ENCODE results near the gene TRAPPC11.

GRCh38 chr4:183638436-183638835, 20.7 kb upstream of the TRAPPC11 start:
- TF ChIP-seq YY1 (IDR thresholded peaks at IDR 0.05; ENCODE audit: low read depth), result no peak
- no peak for TF ChIP-seq EP300 (IDR thresholded peaks at IDR 0.05; ENCODE audit: borderline replicate concordance)
- TF ChIP-seq, protein P1, sequence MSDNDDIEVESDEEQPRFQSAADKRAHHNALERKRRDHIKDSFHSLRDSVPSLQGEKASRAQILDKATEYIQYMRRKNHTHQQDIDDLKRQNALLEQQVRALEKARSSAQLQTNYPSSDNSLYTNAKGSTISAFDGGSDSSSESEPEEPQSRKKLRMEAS (IDR thresholded peaks at IDR 0.05), result no peak
- TF ChIP-seq, protein P2, sequence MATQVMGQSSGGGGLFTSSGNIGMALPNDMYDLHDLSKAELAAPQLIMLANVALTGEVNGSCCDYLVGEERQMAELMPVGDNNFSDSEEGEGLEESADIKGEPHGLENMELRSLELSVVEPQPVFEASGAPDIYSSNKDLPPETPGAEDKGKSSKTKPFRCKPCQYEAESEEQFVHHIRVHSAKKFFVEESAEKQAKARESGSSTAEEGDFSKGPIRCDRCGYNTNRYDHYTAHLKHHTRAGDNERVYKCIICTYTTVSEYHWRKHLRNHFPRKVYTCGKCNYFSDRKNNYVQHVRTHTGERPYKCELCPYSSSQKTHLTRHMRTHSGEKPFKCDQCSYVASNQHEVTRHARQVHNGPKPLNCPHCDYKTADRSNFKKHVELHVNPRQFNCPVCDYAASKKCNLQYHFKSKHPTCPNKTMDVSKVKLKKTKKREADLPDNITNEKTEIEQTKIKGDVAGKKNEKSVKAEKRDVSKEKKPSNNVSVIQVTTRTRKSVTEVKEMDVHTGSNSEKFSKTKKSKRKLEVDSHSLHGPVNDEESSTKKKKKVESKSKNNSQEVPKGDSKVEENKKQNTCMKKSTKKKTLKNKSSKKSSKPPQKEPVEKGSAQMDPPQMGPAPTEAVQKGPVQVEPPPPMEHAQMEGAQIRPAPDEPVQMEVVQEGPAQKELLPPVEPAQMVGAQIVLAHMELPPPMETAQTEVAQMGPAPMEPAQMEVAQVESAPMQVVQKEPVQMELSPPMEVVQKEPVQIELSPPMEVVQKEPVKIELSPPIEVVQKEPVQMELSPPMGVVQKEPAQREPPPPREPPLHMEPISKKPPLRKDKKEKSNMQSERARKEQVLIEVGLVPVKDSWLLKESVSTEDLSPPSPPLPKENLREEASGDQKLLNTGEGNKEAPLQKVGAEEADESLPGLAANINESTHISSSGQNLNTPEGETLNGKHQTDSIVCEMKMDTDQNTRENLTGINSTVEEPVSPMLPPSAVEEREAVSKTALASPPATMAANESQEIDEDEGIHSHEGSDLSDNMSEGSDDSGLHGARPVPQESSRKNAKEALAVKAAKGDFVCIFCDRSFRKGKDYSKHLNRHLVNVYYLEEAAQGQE (IDR thresholded peaks at IDR 0.05; ENCODE audit: low read depth), result no peak
- no peak for TF ChIP-seq TAF1 (IDR thresholded peaks at IDR 0.05; ENCODE audit: low read depth)
- TF ChIP-seq ZBTB7A (IDR thresholded peaks at IDR 0.05; ENCODE audit: low read depth), result no peak
- no peak for TF ChIP-seq NFIC (IDR thresholded peaks at IDR 0.05)
- TF ChIP-seq, protein P3, sequence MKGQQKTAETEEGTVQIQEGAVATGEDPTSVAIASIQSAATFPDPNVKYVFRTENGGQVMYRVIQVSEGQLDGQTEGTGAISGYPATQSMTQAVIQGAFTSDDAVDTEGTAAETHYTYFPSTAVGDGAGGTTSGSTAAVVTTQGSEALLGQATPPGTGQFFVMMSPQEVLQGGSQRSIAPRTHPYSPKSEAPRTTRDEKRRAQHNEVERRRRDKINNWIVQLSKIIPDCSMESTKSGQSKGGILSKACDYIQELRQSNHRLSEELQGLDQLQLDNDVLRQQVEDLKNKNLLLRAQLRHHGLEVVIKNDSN (IDR thresholded peaks at IDR 0.05), result no peak
- no peak for TF ChIP-seq TCF12 (IDR thresholded peaks at IDR 0.05; ENCODE audit: low read depth)
- no peak for TF ChIP-seq TEAD4 (IDR thresholded peaks at IDR 0.05)
- no peak for TF ChIP-seq RAD21 (IDR thresholded peaks at IDR 0.05; ENCODE audit: low read depth)
- no peak for TF ChIP-seq EGR1 (IDR thresholded peaks at IDR 0.05)
- TF ChIP-seq CEBPB (IDR thresholded peaks at IDR 0.05), result no peak
- TF ChIP-seq FOXM1 (IDR thresholded peaks at IDR 0.05; ENCODE audit: borderline replicate concordance, low read depth), result no peak
